ENCODE results near the gene PAX5.

The PAX5 gene

GRCh38 chr9:36934478-36935065, 99.5 kb downstream of the PAX5 start:
- peaks cover 8% of the 10 kb centered on the region; the same call in 1 of the 2 replicates for H3K27me3 ChIP-seq (ENCODE audit: insufficient read depth, low read length)
- H3K9ac ChIP-seq (ENCODE audit: low read depth, low read length) = no peak overlapping the region
- peaks cover 15% of the 10 kb centered on the region for H3K4me1 ChIP-seq (ENCODE audit: insufficient read depth, low read length)
- no peaks in the 10 kb centered on the region for H3K36me3 ChIP-seq (ENCODE audit: insufficient read depth, low read depth, low read length)
- no peak overlapping the region for H3K4me3 ChIP-seq (ENCODE audit: low read length)
- H3K27ac ChIP-seq (ENCODE audit: low read length) = no peak overlapping the region
- no peaks in the 10 kb centered on the region; the same call in 1 of the 2 replicates for H3K9me3 ChIP-seq (ENCODE audit: insufficient read depth, low read depth, low read length)

GRCh38 chr9:36933676-36934215, 100.3 kb downstream of the PAX5 start:
- H3K27ac ChIP-seq (ENCODE audit: low read length) = no peak overlapping the region
- peaks cover 14% of the 10 kb centered on the region for H3K4me1 ChIP-seq (ENCODE audit: insufficient read depth, low read length)
- no peak overlapping the region for H3K9ac ChIP-seq (ENCODE audit: low read depth, low read length)
- no peak overlapping the region for H3K4me3 ChIP-seq (ENCODE audit: low read length)
- no peaks in the 10 kb centered on the region; the same call in 1 of the 2 replicates for H3K9me3 ChIP-seq (ENCODE audit: insufficient read depth, low read depth, low read length)
- peaks cover 8% of the 10 kb centered on the region; the same call in 1 of the 2 replicates for H3K27me3 ChIP-seq (ENCODE audit: insufficient read depth, low read length)
- no peaks in the 10 kb centered on the region for H3K36me3 ChIP-seq (ENCODE audit: insufficient read depth, low read depth, low read length)

GRCh38 chr9:36932198-36932597, 101.9 kb downstream of the PAX5 start:
- peaks cover under 1% of the 10 kb centered on the region; the same call in 1 of the 2 replicates for H3K4me1 ChIP-seq (ENCODE audit: insufficient read depth, low read length)
- no peaks in the 10 kb centered on the region for H3K36me3 ChIP-seq (ENCODE audit: insufficient read depth, low read depth, low read length)
- no peak overlapping the region for H3K27ac ChIP-seq (ENCODE audit: low read length)
- 0 out of 2 replicates have a peak, but pooled peaks cover 2% of the 10 kb centered on the region for H3K27me3 ChIP-seq (ENCODE audit: insufficient read depth, low read length)
- H3K9me3 ChIP-seq (ENCODE audit: insufficient read depth, low read depth, low read length) = no peaks in the 10 kb centered on the region; the same call in 1 of the 2 replicates
- H3K4me3 ChIP-seq (ENCODE audit: low read length) = no peak overlapping the region
- no peak overlapping the region for H3K9ac ChIP-seq (ENCODE audit: low read depth, low read length)

DNA sequence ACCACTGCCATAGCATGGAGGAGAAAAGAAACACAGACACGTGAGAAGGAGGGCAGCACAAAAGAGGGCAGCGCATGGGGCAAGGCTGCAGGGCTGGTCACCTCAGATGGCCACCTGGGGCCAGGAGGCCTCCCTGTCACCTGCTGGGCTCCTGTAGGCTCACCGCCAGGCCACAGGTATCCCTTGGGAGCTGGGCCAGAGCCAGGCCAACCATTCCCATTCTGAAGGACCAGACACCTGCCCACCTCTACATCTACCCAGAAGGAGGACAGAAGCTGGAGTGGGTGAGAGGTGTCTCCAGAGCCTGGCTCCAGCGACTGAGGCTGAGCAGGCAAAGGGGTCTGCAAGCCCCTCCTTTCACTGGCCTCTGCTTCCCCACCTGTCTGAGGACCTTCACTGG, 103.1 kb downstream of the PAX5 start:
- no peaks in the 10 kb centered on the region for H3K36me3 ChIP-seq (ENCODE audit: insufficient read depth, low read depth, low read length)
- no peaks in the 10 kb centered on the region; the same call in 1 of the 2 replicates for H3K9me3 ChIP-seq (ENCODE audit: insufficient read depth, low read depth, low read length)

DNA sequence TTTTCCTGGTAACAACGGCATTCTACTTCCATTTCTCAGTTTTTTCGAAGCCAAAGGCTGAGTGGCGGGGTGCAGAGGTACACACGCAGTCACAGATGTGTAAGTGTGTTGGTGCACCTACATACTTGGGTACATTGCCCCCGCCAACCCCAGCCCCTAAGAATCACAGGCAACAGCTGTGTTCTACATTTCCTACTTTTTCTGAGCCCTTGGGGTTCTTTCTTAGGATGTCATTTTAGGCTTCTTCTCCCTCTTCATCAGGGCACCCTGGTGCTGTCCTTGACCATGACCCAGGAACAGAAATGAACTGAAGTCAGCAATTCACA, 104.8 kb downstream of the PAX5 start:
- no peaks in the 10 kb centered on the region for H3K4me1 ChIP-seq (ENCODE audit: insufficient read depth, low read length)
- H3K36me3 ChIP-seq (ENCODE audit: insufficient read depth, low read depth, low read length) = no peaks in the 10 kb centered on the region
- H3K9ac ChIP-seq (ENCODE audit: low read depth, low read length) = no peak overlapping the region
- H3K4me3 ChIP-seq (ENCODE audit: low read length) = no peak overlapping the region
- no peaks in the 10 kb centered on the region for H3K27me3 ChIP-seq (ENCODE audit: insufficient read depth, low read length)
- H3K27ac ChIP-seq (ENCODE audit: low read length) = no peak overlapping the region
- H3K9me3 ChIP-seq (ENCODE audit: insufficient read depth, low read depth, low read length) = no peaks in the 10 kb centered on the region; the same call in 1 of the 2 replicates

More for the DNA sequence above, 103.1 kb downstream of the PAX5 start:
- no peaks in the 10 kb centered on the region for H3K27me3 ChIP-seq (ENCODE audit: insufficient read depth, low read length)
- no peak overlapping the region for H3K4me3 ChIP-seq (ENCODE audit: low read length)
- H3K9ac ChIP-seq (ENCODE audit: low read depth, low read length) = no peak overlapping the region
- H3K27ac ChIP-seq (ENCODE audit: low read length) = no peak overlapping the region
- H3K4me1 ChIP-seq (ENCODE audit: insufficient read depth, low read length) = no peaks in the 10 kb centered on the region

GRCh38 chr9:36928670-36929349, 105.3 kb downstream of the PAX5 start:
- H3K27ac ChIP-seq (ENCODE audit: low read length) = no peak overlapping the region
- H3K4me1 ChIP-seq (ENCODE audit: insufficient read depth, low read length) = no peaks in the 10 kb centered on the region
- no peaks in the 10 kb centered on the region for H3K27me3 ChIP-seq (ENCODE audit: insufficient read depth, low read length)
- no peak overlapping the region for H3K4me3 ChIP-seq (ENCODE audit: low read length)
- no peaks in the 10 kb centered on the region; the same call in 1 of the 2 replicates for H3K9me3 ChIP-seq (ENCODE audit: insufficient read depth, low read depth, low read length)
- H3K36me3 ChIP-seq (ENCODE audit: insufficient read depth, low read depth, low read length) = no peaks in the 10 kb centered on the region
- H3K9ac ChIP-seq (ENCODE audit: low read depth, low read length) = no peak overlapping the region

- Histone ChIP-seq H3K27me3 (ENCODE audit: insufficient read depth, low read length) (no peaks in the 10 kb centered on the region), H3K9me3 (ENCODE audit: insufficient read depth, low read depth, low read length) (no peaks in the 10 kb centered on the region; the same call in 1 of the 2 replicates), H3K4me1 (ENCODE audit: insufficient read depth, low read length) (no peaks in the 10 kb centered on the region; the same call in 1 of the 2 replicates), H3K4me3 (ENCODE audit: low read length) (no peak overlapping the region), H3K27ac (ENCODE audit: low read length) (no peak overlapping the region), H3K9ac (ENCODE audit: low read depth, low read length) (no peak overlapping the region), H3K36me3 (ENCODE audit: insufficient read depth, low read depth, low read length) (no peaks in the 10 kb centered on the region)
Observed at GRCh38 chr9:36928210-36928609, 105.9 kb downstream of the PAX5 start.

DNA sequence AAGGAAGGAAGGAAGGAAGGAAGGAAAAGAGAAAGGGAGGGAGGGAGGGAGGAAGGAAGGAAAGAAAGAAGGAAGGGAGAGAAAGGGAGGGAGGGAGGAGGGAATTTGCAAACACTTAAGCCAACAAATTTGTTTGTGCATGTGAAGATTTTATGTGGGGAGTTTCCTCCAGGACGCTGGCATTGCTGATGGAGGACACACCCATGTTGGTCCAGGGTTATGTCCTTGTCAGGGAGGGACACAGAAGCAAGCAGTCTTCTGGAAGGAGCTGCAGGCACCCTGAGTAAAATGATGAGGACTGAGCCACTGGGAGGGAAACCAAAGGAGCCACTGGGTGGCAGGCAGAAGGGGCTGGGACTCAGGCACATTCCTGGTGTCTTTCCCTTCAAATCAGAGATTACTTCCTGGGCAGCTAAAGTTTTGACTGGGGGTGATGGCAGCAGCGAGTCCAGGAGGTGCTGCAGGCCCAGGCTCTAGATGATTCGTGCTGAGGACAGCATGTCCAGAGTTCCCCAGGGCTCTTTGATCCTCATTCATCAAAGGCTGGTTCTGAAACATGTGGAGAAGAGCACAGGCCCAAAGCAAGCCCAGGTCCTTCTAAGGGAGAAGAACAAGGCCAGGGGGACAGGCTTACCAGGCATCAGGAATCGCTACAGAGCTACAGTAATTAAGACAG, 109.2 kb downstream of the PAX5 start:
- Histone ChIP-seq H3K9ac (ENCODE audit: low read depth, low read length) (no peak overlapping the region), H3K4me3 (ENCODE audit: low read length) (no peak overlapping the region), H3K27me3 (ENCODE audit: insufficient read depth, low read length) (no peaks in the 10 kb centered on the region), H3K4me1 (ENCODE audit: insufficient read depth, low read length) (no peaks in the 10 kb centered on the region; the same call in 1 of the 2 replicates), H3K36me3 (ENCODE audit: insufficient read depth, low read depth, low read length) (no peaks in the 10 kb centered on the region), H3K9me3 (ENCODE audit: insufficient read depth, low read depth, low read length) (no peaks in the 10 kb centered on the region), H3K27ac (ENCODE audit: low read length) (no peak overlapping the region)

DNA sequence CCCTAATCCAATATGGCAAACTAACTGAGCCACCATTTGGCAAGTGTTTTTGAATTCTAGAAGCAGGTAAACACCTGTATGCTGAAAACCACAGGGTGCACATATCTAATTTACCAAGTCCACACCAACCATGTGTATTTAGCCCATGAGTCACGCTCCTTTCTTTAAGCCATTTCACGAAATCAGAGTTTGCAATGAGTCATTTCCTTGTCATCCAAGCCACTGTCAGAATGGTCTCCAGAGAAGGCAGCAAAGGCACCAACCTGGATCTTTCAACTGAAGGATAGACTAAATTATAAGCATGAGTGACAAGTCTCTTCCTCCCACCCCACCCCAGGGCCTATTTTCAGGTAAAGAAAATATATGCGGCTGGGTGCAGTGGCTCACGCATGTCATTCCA, 110.0 kb downstream of the PAX5 start:
- no peaks in the 10 kb centered on the region; the same call in 1 of the 2 replicates for H3K4me1 ChIP-seq (ENCODE audit: insufficient read depth, low read length)
- H3K4me3 ChIP-seq (ENCODE audit: low read length) = no peak overlapping the region
- H3K27me3 ChIP-seq (ENCODE audit: insufficient read depth, low read length) = no peaks in the 10 kb centered on the region
- H3K27ac ChIP-seq (ENCODE audit: low read length) = no peak overlapping the region
- no peaks in the 10 kb centered on the region for H3K36me3 ChIP-seq (ENCODE audit: insufficient read depth, low read depth, low read length)
- no peaks in the 10 kb centered on the region for H3K9me3 ChIP-seq (ENCODE audit: insufficient read depth, low read depth, low read length)
- no peak overlapping the region for H3K9ac ChIP-seq (ENCODE audit: low read depth, low read length)

- no peak overlapping the region for H3K9ac ChIP-seq (ENCODE audit: low read depth, low read length)
- H3K4me3 ChIP-seq (ENCODE audit: low read length) = no peak overlapping the region
- H3K36me3 ChIP-seq (ENCODE audit: insufficient read depth, low read depth, low read length) = no peaks in the 10 kb centered on the region
- H3K27me3 ChIP-seq (ENCODE audit: insufficient read depth, low read length) = no peaks in the 10 kb centered on the region
- no peaks in the 10 kb centered on the region for H3K9me3 ChIP-seq (ENCODE audit: insufficient read depth, low read depth, low read length)
- H3K4me1 ChIP-seq (ENCODE audit: insufficient read depth, low read length) = no peaks in the 10 kb centered on the region; the same call in 1 of the 2 replicates
- no peak overlapping the region for H3K27ac ChIP-seq (ENCODE audit: low read length)
Observed at GRCh38 chr9:36923025-36923625, 110.9 kb downstream of the PAX5 start.

- H3K4me1 ChIP-seq (ENCODE audit: insufficient read depth, low read length) = no peaks in the 10 kb centered on the region; the same call in 1 of the 2 replicates
- no peak overlapping the region for H3K27ac ChIP-seq (ENCODE audit: low read length)
- no peaks in the 10 kb centered on the region for H3K27me3 ChIP-seq (ENCODE audit: insufficient read depth, low read length)
- H3K9ac ChIP-seq (ENCODE audit: low read depth, low read length) = no peak overlapping the region
- H3K36me3 ChIP-seq (ENCODE audit: insufficient read depth, low read depth, low read length) = no peaks in the 10 kb centered on the region
- no peak overlapping the region for H3K4me3 ChIP-seq (ENCODE audit: low read length)
- H3K9me3 ChIP-seq (ENCODE audit: insufficient read depth, low read depth, low read length) = no peaks in the 10 kb centered on the region
Observed at GRCh38 chr9:36922548-36922947, 111.5 kb downstream of the PAX5 start.
